Uterus (tissue), 2 donors: ENCODE data around the gene XDH.

Source experiments
- POLR2A ChIP-seq, 2 donors: fragments of 450-650 bp; IDR thresholded peaks; one replicate each; pipeline ENCODE4 v1.6.1; 2016; ENCODE audit warnings: antibody characterized with exemption in 2 of 2, mild to moderate bottlenecking in 1 of 2, moderate library complexity in 1 of 2
- TF ChIP-seq, protein P1 (sequence below), 4 experiments: fragments of 200-600 bp in 2 of 4; fragments of 450-650 bp in 2 of 4; sonication (generic) in 2 of 4; IDR thresholded peaks; one replicate each; pipeline ENCODE4 v1.5.1; 2016 to 2019; ENCODE audit warnings: antibody characterized with exemption in 4 of 4, mild to moderate bottlenecking in 2 of 4, moderate library complexity in 1 of 4

DNA sequence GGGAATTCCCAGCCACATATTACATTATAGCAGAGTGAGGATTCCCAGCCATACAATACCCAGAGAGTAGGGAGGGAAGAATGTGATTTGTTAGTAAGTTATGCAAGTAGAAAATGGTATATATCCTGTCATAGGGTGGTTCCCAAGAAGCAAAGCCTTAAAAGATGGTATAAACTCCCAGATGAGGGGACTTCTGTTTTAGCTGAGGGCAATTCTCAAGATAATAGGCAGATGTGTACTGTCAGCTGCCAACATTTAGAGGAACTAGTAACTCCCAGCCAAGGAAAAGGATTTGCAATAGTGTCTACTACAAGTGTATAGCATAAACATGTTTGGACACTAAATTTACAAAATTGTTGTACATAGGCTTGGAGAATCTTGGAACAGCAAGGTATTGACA, 86.5 kb downstream of the XDH start:
- TF ChIP-seq, protein P1, sequence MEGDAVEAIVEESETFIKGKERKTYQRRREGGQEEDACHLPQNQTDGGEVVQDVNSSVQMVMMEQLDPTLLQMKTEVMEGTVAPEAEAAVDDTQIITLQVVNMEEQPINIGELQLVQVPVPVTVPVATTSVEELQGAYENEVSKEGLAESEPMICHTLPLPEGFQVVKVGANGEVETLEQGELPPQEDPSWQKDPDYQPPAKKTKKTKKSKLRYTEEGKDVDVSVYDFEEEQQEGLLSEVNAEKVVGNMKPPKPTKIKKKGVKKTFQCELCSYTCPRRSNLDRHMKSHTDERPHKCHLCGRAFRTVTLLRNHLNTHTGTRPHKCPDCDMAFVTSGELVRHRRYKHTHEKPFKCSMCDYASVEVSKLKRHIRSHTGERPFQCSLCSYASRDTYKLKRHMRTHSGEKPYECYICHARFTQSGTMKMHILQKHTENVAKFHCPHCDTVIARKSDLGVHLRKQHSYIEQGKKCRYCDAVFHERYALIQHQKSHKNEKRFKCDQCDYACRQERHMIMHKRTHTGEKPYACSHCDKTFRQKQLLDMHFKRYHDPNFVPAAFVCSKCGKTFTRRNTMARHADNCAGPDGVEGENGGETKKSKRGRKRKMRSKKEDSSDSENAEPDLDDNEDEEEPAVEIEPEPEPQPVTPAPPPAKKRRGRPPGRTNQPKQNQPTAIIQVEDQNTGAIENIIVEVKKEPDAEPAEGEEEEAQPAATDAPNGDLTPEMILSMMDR (IDR thresholded peaks at IDR 0.05) = no peak
- no peak for TF ChIP-seq POLR2A (IDR thresholded peaks at IDR 0.05)
